Mesenchymal stem cell (in vitro differentiated cells and primary cell): ENCODE measurements around the gene GABRR2.

Experiments used
- DNase-seq: peaks from one replicate; pipeline ENCODE4 v3.0.0-alpha.2; 2013
- H2AFZ ChIP-seq: one replicate; pipeline ENCODE4 v1.6.1; 2013; ENCODE audit warnings: low read depth, mild to moderate bottlenecking, control low read depth, inconsistent platforms, low read length, moderate library complexity
- H2AK5ac ChIP-seq: 2 replicates; pipeline ENCODE4 v1.6.1; 2013; ENCODE audit warnings: low read length, moderate library complexity, mild to moderate bottlenecking, inconsistent platforms; ENCODE audit not compliant: severe bottlenecking
- H2BK120ac ChIP-seq: one replicate; pipeline ENCODE4 v1.6.1; 2013; ENCODE audit warnings: low read depth, mild to moderate bottlenecking, inconsistent platforms, low read length, moderate library complexity
- H2BK12ac ChIP-seq, 2 experiments: one replicate each; pipeline ENCODE4 v1.6.1; 2013; ENCODE audit warnings: inconsistent platforms in 2 of 2, low read length in 2 of 2, mild to moderate bottlenecking in 2 of 2, moderate library complexity in 2 of 2, control low read depth in 1 of 2
- H2BK15ac ChIP-seq: one replicate; pipeline ENCODE4 v1.6.1; 2013; ENCODE audit warnings: mild to moderate bottlenecking, low read depth, inconsistent platforms; ENCODE audit not compliant: poor library complexity, severe bottlenecking
- H2BK5ac ChIP-seq: 2 replicates; pipeline ENCODE4 v1.6.1; 2013; ENCODE audit warnings: low read depth, mild to moderate bottlenecking, low read length, control low read depth, inconsistent platforms; ENCODE audit not compliant: poor library complexity, severe bottlenecking
- H3K14ac ChIP-seq, 2 experiments: one replicate each; pipeline ENCODE4 v1.6.1; 2013; ENCODE audit warnings: inconsistent platforms in 2 of 2, low read length in 2 of 2, control low read depth in 1 of 2, mild to moderate bottlenecking in 1 of 2, moderate library complexity in 1 of 2
- H3K18ac ChIP-seq, 2 experiments: one replicate each; pipeline ENCODE4 v1.6.1; 2013; ENCODE audit warnings: inconsistent platforms in 2 of 2, low read length in 2 of 2, control low read depth in 1 of 2, low read depth in 1 of 2, mild to moderate bottlenecking in 1 of 2
- H3K23ac ChIP-seq, 2 experiments: one replicate each; pipeline ENCODE4 v1.6.1; 2013; ENCODE audit warnings: inconsistent platforms in 2 of 2, low read length in 2 of 2, mild to moderate bottlenecking in 2 of 2, moderate library complexity in 2 of 2, control low read depth in 1 of 2
- H3K27ac ChIP-seq: 2 replicates; pipeline ENCODE4 v1.5.1; 2013; ENCODE audit warnings: mild to moderate bottlenecking, moderate library complexity, low read length, control low read depth, inconsistent platforms; ENCODE audit not compliant: poor library complexity, severe bottlenecking
- H3K27me3 ChIP-seq, 2 experiments: 2 replicates each; pipeline versions ENCODE4 v1.6.1 to v1.7.0; 2013; ENCODE audit warnings: low read length in 2 of 2, mild to moderate bottlenecking in 2 of 2, moderate library complexity in 2 of 2, control low read depth in 1 of 2, inconsistent platforms in 1 of 2; ENCODE audit not compliant: control insufficient read depth in 1 of 2, insufficient read depth in 1 of 2
- H3K36me3 ChIP-seq, 2 experiments: 2 replicates each; pipeline versions ENCODE4 v1.6.1 to v1.7.0; 2013; ENCODE audit warnings: low read length in 2 of 2, control low read depth in 1 of 2, inconsistent platforms in 1 of 2, low read depth in 1 of 2, mild to moderate bottlenecking in 1 of 2; ENCODE audit not compliant: insufficient read depth in 2 of 2, control insufficient read depth in 1 of 2
- H3K4ac ChIP-seq, 2 experiments: one replicate each; pipeline ENCODE4 v1.6.1; 2013; ENCODE audit warnings: inconsistent platforms in 2 of 2, low read length in 2 of 2, mild to moderate bottlenecking in 2 of 2, moderate library complexity in 2 of 2, control low read depth in 1 of 2, low read depth in 1 of 2
- H3K4me1 ChIP-seq: 2 replicates; pipeline ENCODE4 v1.6.1; 2013; ENCODE audit warnings: low read depth, low read length, control low read depth; ENCODE audit not compliant: control insufficient read depth, insufficient read depth
- H3K4me2 ChIP-seq: 2 replicates; pipeline ENCODE4 v1.6.1; 2013; ENCODE audit warnings: low read length, mild to moderate bottlenecking, inconsistent platforms; ENCODE audit not compliant: poor library complexity, severe bottlenecking
- H3K4me3 ChIP-seq, 2 experiments: 2 replicates each; pipeline versions ENCODE4 v1.5.1 to v1.7.0; 2013; ENCODE audit warnings: low read length in 2 of 2, mild to moderate bottlenecking in 2 of 2, control low read depth in 1 of 2, low read depth in 1 of 2; ENCODE audit not compliant: insufficient read depth in 1 of 2
- H3K79me1 ChIP-seq: replicated peaks from 2 replicates; pipeline ENCODE4 v1.6.1; 2013; ENCODE audit warnings: mild to moderate bottlenecking, control low read depth, low read length, inconsistent platforms; ENCODE audit not compliant: poor library complexity, severe bottlenecking
- H3K9ac ChIP-seq: 2 replicates; pipeline ENCODE4 v1.7.0; 2013; ENCODE audit warnings: mild to moderate bottlenecking, low read length, moderate library complexity
- H3K9me3 ChIP-seq: 2 replicates; pipeline ENCODE4 v1.7.0; 2013; ENCODE audit warnings: mild to moderate bottlenecking, low read length; ENCODE audit not compliant: control insufficient read depth
- H4K8ac ChIP-seq: one replicate; pipeline ENCODE4 v1.6.1; 2013; ENCODE audit warnings: inconsistent platforms, mild to moderate bottlenecking, low read length, moderate library complexity
- H4K91ac ChIP-seq: one replicate; pipeline ENCODE4 v1.6.1; 2013; ENCODE audit warnings: mild to moderate bottlenecking, low read length, inconsistent platforms
- WGBS: methylation state at CpG from one replicate; pipeline ENCODE4 v1.1.7; 2013; ENCODE audit warnings: mixed read lengths; 5-methylcytosine and 5-hydroxymethylcytosine counted together

The GABRR2 gene

DNA sequence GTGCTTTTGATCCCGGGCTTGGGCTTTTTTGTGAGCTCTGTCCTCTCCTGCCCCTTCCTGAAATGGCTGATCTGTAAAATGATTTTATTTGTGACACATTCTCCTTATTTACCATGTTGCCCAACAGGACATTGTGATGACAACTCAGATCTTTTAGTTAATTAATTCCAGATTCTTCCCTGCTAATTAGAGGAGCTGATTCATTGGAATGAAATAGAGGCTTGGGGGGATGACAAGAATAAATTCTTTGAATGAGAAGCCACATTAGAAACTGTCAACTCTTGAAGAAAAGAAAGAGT is 71.8 kb downstream of the GABRR2 start:
- Histone ChIP-seq H3K9ac (no peak overlapping the region), H3K36me3 (no peaks in the 10 kb centered on the region), H3K4me1 (no peaks in the 10 kb centered on the region), H2AFZ (no peak overlapping the region), H2AK5ac (no peak overlapping the region), H3K14ac (no peak overlapping the region), H2BK15ac (no peak overlapping the region), H3K79me1 (no peaks in the 10 kb centered on the region), H3K4ac (no peak overlapping the region), H2BK5ac (no peak overlapping the region), H4K8ac (no peak overlapping the region), H2BK12ac (no peak overlapping the region), H3K18ac (no peak overlapping the region), H2BK120ac (no peak overlapping the region), H3K9me3 (no peaks in the 10 kb centered on the region), H3K27ac (no peak overlapping the region), H4K91ac (no peak overlapping the region), H3K27me3 (peaks cover 18 to 26% of the 10 kb centered on the region in 2 experiments), H3K23ac (no peak overlapping the region), H3K4me2 (no peak overlapping the region), H3K4me3 (no peak overlapping the region)
- WGBS = no CpG with 5 or more reads among the region's 1 CpG
- no peak for DNase-seq

DNA sequence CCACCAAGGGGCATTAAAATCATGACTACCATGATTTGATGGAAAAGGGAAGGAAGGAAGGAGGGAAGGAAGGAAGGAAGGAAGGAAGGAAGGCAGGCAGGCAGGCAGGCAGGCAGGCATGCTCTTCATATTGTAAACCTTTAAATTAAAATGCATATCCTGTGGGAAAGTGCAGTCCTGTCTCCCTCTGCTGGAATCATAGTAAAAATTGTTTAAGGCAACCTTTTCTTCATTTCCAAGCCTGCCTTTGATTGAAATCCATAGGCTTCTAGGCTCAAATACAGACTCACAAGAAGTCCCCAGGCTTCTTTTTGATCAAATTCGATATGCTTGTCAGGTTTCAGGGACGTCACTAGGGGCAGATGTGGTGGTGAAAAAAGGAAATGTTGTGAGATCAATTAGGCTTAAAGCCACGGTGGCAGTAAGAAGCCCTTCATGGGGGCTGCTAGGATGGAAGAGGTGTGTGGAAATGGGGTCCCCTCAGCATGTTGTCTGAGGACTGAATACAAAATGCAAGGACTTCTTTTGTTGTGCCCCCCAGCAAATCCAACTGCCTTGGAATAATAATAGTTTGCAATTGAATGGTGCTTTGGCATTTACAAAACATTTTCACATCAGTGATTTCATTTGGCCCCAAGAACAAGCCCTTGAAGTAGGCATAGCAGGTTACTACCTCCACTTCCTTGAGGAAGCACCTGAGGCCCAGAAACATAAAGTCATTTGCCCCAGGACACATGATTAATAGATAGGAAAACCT is 72.3 kb downstream of the GABRR2 start:
- no peak overlapping the region for H3K23ac ChIP-seq
- no peak overlapping the region for H4K91ac ChIP-seq
- no peaks in the 10 kb centered on the region for H3K4me1 ChIP-seq
- H3K79me1 ChIP-seq = no peaks in the 10 kb centered on the region
- H2AK5ac ChIP-seq = no peak overlapping the region
- H3K36me3 ChIP-seq = no peaks in the 10 kb centered on the region
- 13% methylated on average over 3 of the region's 3 CpGs for WGBS
- H3K4ac ChIP-seq = no peak overlapping the region
- no peaks in the 10 kb centered on the region for H3K9me3 ChIP-seq
- H3K27ac ChIP-seq = no peak overlapping the region
- H3K4me3 ChIP-seq = no peak overlapping the region
- no peak overlapping the region for H2BK120ac ChIP-seq
- peaks cover 18 to 26% of the 10 kb centered on the region in 2 experiments for H3K27me3 ChIP-seq
- H3K9ac ChIP-seq = no peak overlapping the region
- no peak overlapping the region for H2BK15ac ChIP-seq
- no peak overlapping the region for H3K18ac ChIP-seq
- H3K14ac ChIP-seq = no peak overlapping the region
- no peak overlapping the region for H3K4me2 ChIP-seq
- no peak overlapping the region for H2BK5ac ChIP-seq
- H4K8ac ChIP-seq = no peak overlapping the region
- H2AFZ ChIP-seq = no peak overlapping the region
- no peak overlapping the region for H2BK12ac ChIP-seq
- DNase-seq = peak; percentile 64

DNA sequence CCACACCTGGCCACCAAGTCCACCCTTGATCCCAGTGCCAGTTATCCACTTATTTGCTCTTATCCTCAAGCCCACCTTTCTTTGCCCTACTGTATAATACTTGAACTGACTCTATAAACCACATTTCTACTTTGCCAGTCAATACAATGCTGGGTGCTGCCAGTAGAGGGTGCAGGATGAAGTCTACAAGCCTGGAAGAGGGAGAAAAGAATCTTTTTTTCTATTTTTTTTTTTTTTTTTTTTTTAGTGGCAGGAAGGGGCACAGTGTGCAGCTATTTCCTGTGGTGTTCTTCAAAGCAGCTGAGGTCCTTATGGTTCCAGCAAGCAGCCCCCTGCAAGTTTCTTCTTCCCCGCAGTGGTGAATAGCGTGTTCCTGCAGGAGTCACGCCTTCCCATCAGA is 75.8 kb downstream of the GABRR2 start:
- Histone ChIP-seq H3K4me1 (no peaks in the 10 kb centered on the region), H3K9ac (no peak overlapping the region), H2AFZ (no peak overlapping the region), H3K36me3 (no peaks in the 10 kb centered on the region), H4K91ac (no peak overlapping the region), H3K27ac (no peak overlapping the region), H2BK5ac (no peak overlapping the region), H4K8ac (no peak overlapping the region), H2BK12ac (no peak overlapping the region), H3K14ac (no peak overlapping the region), H2BK120ac (no peak overlapping the region), H3K18ac (no peak overlapping the region), H3K4me3 (no peak overlapping the region), H3K4ac (no peak overlapping the region), H3K23ac (no peak overlapping the region), H3K79me1 (no peaks in the 10 kb centered on the region), H2BK15ac (no peak overlapping the region), H3K9me3 (peaks cover 3% of the 10 kb centered on the region), H3K4me2 (no peak overlapping the region), H3K27me3 (peaks cover 0 to 11% of the 10 kb centered on the region in 2 experiments), H2AK5ac (no peak overlapping the region)
- no peak for DNase-seq
- 93% methylated on average over 3 of the region's 3 CpGs for WGBS

DNA sequence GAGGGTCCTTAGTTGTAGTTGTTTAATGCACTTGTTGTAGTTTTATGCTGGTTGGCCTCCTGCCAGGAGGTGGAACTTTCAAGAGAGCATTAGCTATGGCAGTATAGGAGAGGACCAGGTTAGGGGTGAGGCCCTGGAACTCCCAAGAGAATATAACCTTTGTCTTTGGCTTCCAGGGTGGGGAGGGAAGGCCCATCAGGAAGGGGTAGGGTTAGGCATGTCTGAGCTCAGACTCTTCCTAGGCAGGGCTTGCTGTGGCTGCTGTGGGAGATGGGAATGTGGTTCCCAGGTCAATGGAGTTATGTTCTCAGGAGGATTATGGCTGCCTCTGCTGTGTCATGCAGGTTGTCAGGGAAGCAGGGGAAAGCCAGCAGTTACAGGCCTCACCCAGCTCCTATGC is 77.9 kb downstream of the GABRR2 start:
- H2BK12ac ChIP-seq = no peak overlapping the region
- H2BK15ac ChIP-seq = no peak overlapping the region
- no peak overlapping the region for H4K91ac ChIP-seq
- DNase-seq = no peak
- H3K4me1 ChIP-seq = no peaks in the 10 kb centered on the region
- no peak overlapping the region for H2BK120ac ChIP-seq
- no peak overlapping the region for H3K14ac ChIP-seq
- H2AK5ac ChIP-seq = no peak overlapping the region
- no peak overlapping the region for H3K4ac ChIP-seq
- no peak overlapping the region for H3K4me2 ChIP-seq
- no peaks in the 10 kb centered on the region for H3K27me3 ChIP-seq
- H3K9me3 ChIP-seq = peaks cover 3% of the 10 kb centered on the region
- H3K79me1 ChIP-seq = no peaks in the 10 kb centered on the region
- no peak overlapping the region for H3K23ac ChIP-seq
- H3K27ac ChIP-seq = no peak overlapping the region
- H3K4me3 ChIP-seq = no peak overlapping the region
- no peak overlapping the region for H2BK5ac ChIP-seq
- no peak overlapping the region for H3K9ac ChIP-seq
- H3K18ac ChIP-seq = no peak overlapping the region
- no peak overlapping the region for H2AFZ ChIP-seq
- no peak overlapping the region for H4K8ac ChIP-seq
- H3K36me3 ChIP-seq = no peaks in the 10 kb centered on the region
